ENCODE measurements around the gene WDSUB1.

The WDSUB1 gene

DNA sequence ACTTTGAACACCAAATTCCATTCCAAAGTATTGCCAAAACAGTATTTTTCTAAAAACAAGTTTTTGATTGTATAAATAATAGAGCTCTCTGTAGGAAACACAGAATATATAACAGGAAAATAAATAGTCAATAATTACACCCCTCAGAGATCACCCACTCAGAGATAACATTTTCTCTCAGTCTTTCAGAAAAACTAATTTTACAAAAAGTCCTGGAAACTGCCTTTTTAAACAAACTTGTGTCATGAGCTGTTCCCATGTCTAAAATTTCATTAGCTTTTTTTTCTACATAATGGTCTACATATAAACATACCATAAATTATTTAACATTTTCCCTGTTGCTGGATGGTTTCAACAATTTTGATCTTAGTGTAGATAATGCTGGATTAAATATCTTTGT, 1.2 kb upstream of the WDSUB1 start:
- Histone ChIP-seq H3K4me1 (ENCODE audit: insufficient read depth, low read length) (peaks cover 5% of the 10 kb centered on the region), H3K4me3 (ENCODE audit: low read length) (peak overlapping the region; percentile 67; the same call in 1 of the 2 replicates), H3K9ac (ENCODE audit: low read depth, low read length) (peak overlapping the region; percentile 89; the same call in 1 of the 2 replicates), H3K27ac (ENCODE audit: low read depth, low read length) (peak overlapping the region; percentile 97), H3K9me3 (ENCODE audit: insufficient read depth, low read depth, low read length) (no peaks in the 10 kb centered on the region), H3K36me3 (ENCODE audit: insufficient read depth, low read length) (no peaks in the 10 kb centered on the region), H3K27me3 (ENCODE audit: insufficient read depth, low read length) (no peaks in the 10 kb centered on the region)

DNA sequence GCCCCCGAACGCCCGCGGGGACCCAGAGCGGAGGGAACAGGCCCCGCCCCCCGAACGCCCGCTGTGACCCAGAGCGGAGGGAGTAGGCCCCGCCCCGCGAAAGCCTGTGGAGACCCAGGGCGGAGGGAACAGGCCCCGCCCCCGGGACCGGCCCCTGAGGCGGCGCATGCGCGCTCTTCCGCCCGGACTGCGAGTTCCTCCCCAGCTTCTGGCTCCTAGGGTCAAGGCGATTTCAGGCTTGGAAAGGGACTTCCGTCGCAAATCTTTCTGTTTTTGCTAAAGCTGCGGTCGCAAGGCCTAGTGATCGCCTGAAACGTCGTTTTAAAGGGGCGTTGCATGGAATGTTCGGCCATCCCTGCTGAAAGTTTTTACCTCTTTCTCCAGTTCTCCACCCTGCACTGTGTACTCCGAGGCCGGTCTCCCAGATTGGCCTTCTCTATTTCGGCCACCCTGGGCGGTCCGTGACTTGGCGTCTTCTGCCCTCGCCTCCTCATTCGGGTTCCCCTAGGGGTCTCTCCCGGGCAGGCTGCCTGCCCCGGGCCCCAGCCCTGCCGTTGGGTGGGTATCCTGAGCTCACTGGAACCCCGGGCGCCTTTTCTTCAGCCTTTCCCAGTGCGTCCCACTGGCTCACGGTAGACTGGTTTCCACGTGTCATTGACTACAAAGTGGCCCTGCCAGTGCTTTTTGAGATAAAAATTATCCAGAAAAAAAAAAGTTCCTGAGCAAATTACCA, 372 bp upstream of the WDSUB1 start:
- Histone ChIP-seq H3K4me3 (ENCODE audit: low read length) (peak overlapping the region; percentile 67), H3K9ac (ENCODE audit: low read depth, low read length) (peak overlapping the region; percentile 89), H3K27ac (ENCODE audit: low read depth, low read length) (peak overlapping the region; percentile 97), H3K4me1 (ENCODE audit: insufficient read depth, low read length) (peaks cover 5% of the 10 kb centered on the region), H3K27me3 (ENCODE audit: insufficient read depth, low read length) (no peaks in the 10 kb centered on the region), H3K36me3 (ENCODE audit: insufficient read depth, low read length) (no peaks in the 10 kb centered on the region), H3K9me3 (ENCODE audit: insufficient read depth, low read depth, low read length) (no peaks in the 10 kb centered on the region)
- WGBS: 2% methylated on average over 50 of the region's 50 CpGs

DNA sequence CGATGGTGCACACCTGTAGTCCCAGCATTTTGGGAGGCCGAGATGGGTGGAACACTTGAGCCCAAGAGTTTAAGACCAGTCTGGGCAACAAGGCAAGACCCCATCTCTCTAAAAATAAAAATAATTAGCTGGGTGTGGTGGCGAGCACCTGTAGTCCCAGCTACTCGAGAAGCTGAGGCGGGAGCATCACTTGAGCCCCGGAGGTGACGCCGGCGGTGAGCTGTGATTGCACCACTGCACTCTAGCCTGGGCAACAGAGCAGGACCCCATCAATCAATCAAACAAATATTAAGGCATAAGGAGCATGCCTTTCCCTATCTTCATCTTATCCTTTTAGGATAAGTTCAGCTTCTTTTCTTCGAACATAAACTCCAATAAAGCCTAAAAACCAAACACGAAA, 1.1 kb downstream of the WDSUB1 start:
- H3K4me1 ChIP-seq (ENCODE audit: insufficient read depth, low read length): peaks cover 5% of the 10 kb centered on the region
- no peak overlapping the region for H3K9ac ChIP-seq (ENCODE audit: low read depth, low read length)

DNA sequence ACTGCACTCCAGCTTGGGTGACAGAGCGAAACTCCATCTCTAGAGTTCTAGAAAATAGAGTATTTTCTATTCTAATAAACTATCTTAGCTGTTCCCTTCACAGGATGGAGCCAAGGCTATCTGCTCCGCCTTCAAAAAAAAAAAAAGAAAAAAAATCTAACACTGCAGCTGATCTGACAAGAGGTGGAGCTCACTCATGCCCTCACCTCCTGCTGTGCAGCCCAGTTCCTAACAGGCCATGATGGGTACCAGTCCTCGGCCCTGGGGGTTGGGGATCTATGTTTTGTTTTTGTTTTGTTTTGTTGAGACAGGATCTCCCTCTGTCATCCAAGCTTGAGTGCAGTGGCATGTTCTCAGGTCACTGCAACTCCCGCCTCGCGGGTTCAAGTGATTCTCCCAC, 3.0 kb downstream of the WDSUB1 start:
- no peak overlapping the region for H3K4me3 ChIP-seq (ENCODE audit: low read length)
- no peak overlapping the region for H3K9ac ChIP-seq (ENCODE audit: low read depth, low read length)
- H3K4me1 ChIP-seq (ENCODE audit: insufficient read depth, low read length): peaks cover 5% of the 10 kb centered on the region
- 83% methylated on average over 5 of the region's 6 CpGs for WGBS
- H3K27ac ChIP-seq (ENCODE audit: low read depth, low read length): no peak overlapping the region
- H3K9me3 ChIP-seq (ENCODE audit: insufficient read depth, low read depth, low read length): no peaks in the 10 kb centered on the region
- H3K27me3 ChIP-seq (ENCODE audit: insufficient read depth, low read length): no peaks in the 10 kb centered on the region
- H3K36me3 ChIP-seq (ENCODE audit: insufficient read depth, low read length): 0 out of 2 replicates have a peak, but pooled peaks cover 7% of the 10 kb centered on the region

More for the DNA sequence above, 1.1 kb downstream of the WDSUB1 start:
- WGBS: 91% methylated on average over 11 of the region's 11 CpGs
- H3K27me3 ChIP-seq (ENCODE audit: insufficient read depth, low read length): no peaks in the 10 kb centered on the region
- H3K9me3 ChIP-seq (ENCODE audit: insufficient read depth, low read depth, low read length): no peaks in the 10 kb centered on the region
- H3K36me3 ChIP-seq (ENCODE audit: insufficient read depth, low read length): 0 out of 2 replicates have a peak, but pooled peaks cover 7% of the 10 kb centered on the region
- no peak overlapping the region for H3K27ac ChIP-seq (ENCODE audit: low read depth, low read length)
- H3K4me3 ChIP-seq (ENCODE audit: low read length): peak overlapping the region; percentile 67

- Histone ChIP-seq H3K4me3 (ENCODE audit: low read length) (no peak overlapping the region), H3K9me3 (ENCODE audit: insufficient read depth, low read depth, low read length) (no peaks in the 10 kb centered on the region), H3K27me3 (ENCODE audit: insufficient read depth, low read length) (no peaks in the 10 kb centered on the region), H3K9ac (ENCODE audit: low read depth, low read length) (no peak overlapping the region), H3K4me1 (ENCODE audit: insufficient read depth, low read length) (no peaks in the 10 kb centered on the region), H3K27ac (ENCODE audit: low read depth, low read length) (no peak overlapping the region), H3K36me3 (ENCODE audit: insufficient read depth, low read length) (0 out of 2 replicates have a peak, but pooled peaks cover 7% of the 10 kb centered on the region)
- 92% methylated on average over 5 of the region's 6 CpGs for WGBS
These were observed 5.5 kb downstream of the WDSUB1 start for GRCh38 chr2:159281002-159281401.

- H3K9me3 ChIP-seq (ENCODE audit: insufficient read depth, low read depth, low read length): no peaks in the 10 kb centered on the region
- no peak overlapping the region for H3K27ac ChIP-seq (ENCODE audit: low read depth, low read length)
- no peak overlapping the region for H3K9ac ChIP-seq (ENCODE audit: low read depth, low read length)
- H3K4me1 ChIP-seq (ENCODE audit: insufficient read depth, low read length): no peaks in the 10 kb centered on the region
- H3K4me3 ChIP-seq (ENCODE audit: low read length): no peak overlapping the region
- whole genome bisulfite sequencing: 82% methylated on average over 2 of the region's 2 CpGs
- H3K27me3 ChIP-seq (ENCODE audit: insufficient read depth, low read length): no peaks in the 10 kb centered on the region
- peaks cover 7% of the 10 kb centered on the region; the same call in 1 of the 2 replicates for H3K36me3 ChIP-seq (ENCODE audit: insufficient read depth, low read length)
These were observed 6.8 kb downstream of the WDSUB1 start for GRCh38 chr2:159279700-159280099.

- Histone ChIP-seq H3K27me3 (ENCODE audit: insufficient read depth, low read length) (no peaks in the 10 kb centered on the region), H3K4me1 (ENCODE audit: insufficient read depth, low read length) (peaks cover 12% of the 10 kb centered on the region; the same call in 1 of the 2 replicates), H3K9me3 (ENCODE audit: insufficient read depth, low read depth, low read length) (no peaks in the 10 kb centered on the region), H3K36me3 (ENCODE audit: insufficient read depth, low read length) (peaks cover 6% of the 10 kb centered on the region; the same call in 1 of the 2 replicates), H3K9ac (ENCODE audit: low read depth, low read length) (no peak overlapping the region), H3K4me3 (ENCODE audit: low read length) (no peak overlapping the region), H3K27ac (ENCODE audit: low read depth, low read length) (no peak overlapping the region)
- 80% methylated on average over 1 of the region's 1 CpG for WGBS
These were observed 11.4 kb downstream of the WDSUB1 start for GRCh38 chr2:159275111-159275510.

DNA sequence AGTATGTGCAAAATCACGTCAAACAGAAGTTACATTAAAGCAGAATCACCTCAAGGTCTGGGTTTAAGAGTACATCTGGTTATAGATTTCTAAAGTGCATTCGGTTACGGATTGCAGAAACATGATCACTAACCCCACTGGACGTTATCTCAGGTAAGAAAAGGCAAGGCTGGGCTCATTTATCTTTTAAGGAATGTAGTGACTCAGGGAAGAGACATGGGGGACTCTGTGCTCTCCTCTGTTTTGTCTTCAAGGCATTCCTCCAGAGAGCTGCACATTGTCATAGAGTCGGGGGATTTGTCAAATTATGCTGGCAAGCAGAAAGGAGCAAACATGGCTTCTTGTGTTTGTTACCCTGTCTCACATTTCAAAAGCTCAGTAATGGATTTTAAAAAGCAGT, 14.3 kb downstream of the WDSUB1 start:
- H3K9ac ChIP-seq (ENCODE audit: low read depth, low read length): peak overlapping the region; percentile 9; the same call in 1 of the 2 replicates
- 86% methylated on average over 5 of the region's 5 CpGs for WGBS
- no peak overlapping the region for H3K4me3 ChIP-seq (ENCODE audit: low read length)
- peaks cover 6% of the 10 kb centered on the region; the same call in 1 of the 2 replicates for H3K36me3 ChIP-seq (ENCODE audit: insufficient read depth, low read length)
- no peaks in the 10 kb centered on the region for H3K27me3 ChIP-seq (ENCODE audit: insufficient read depth, low read length)
- H3K9me3 ChIP-seq (ENCODE audit: insufficient read depth, low read depth, low read length): no peaks in the 10 kb centered on the region
- peak overlapping the region; percentile 17 for H3K27ac ChIP-seq (ENCODE audit: low read depth, low read length)
- peaks cover 12% of the 10 kb centered on the region; the same call in 1 of the 2 replicates for H3K4me1 ChIP-seq (ENCODE audit: insufficient read depth, low read length)

GRCh38 chr2:159270744-159271379, 15.6 kb downstream of the WDSUB1 start:
- Histone ChIP-seq H3K27ac (ENCODE audit: low read depth, low read length) (no peak overlapping the region), H3K4me3 (ENCODE audit: low read length) (no peak overlapping the region), H3K9me3 (ENCODE audit: insufficient read depth, low read depth, low read length) (no peaks in the 10 kb centered on the region), H3K27me3 (ENCODE audit: insufficient read depth, low read length) (no peaks in the 10 kb centered on the region), H3K9ac (ENCODE audit: low read depth, low read length) (no peak overlapping the region), H3K36me3 (ENCODE audit: insufficient read depth, low read length) (peaks cover 6% of the 10 kb centered on the region; the same call in 1 of the 2 replicates), H3K4me1 (ENCODE audit: insufficient read depth, low read length) (peaks cover 12% of the 10 kb centered on the region; the same call in 1 of the 2 replicates)
- WGBS: 94% methylated on average over 4 of the region's 4 CpGs

DNA sequence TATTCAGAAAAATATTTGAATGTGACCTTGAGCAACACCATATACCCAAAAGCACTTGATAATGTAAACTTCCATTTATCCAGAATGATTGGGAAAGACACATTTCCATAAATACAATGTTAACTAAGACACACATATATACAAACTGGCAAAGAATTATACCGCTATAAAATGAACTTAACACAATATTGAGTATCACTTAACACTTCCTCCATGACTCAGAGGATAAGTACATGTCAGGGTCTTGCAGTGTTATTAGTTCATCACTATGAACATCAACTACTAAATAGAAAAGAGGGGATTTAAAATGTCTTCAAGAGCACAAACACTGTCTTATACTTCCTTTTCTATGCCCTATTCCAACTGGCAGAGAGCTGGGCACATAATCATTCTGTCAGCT, 18.6 kb downstream of the WDSUB1 start:
- Histone ChIP-seq H3K4me3 (ENCODE audit: low read length) (no peak overlapping the region), H3K9ac (ENCODE audit: low read depth, low read length) (no peak overlapping the region), H3K9me3 (ENCODE audit: insufficient read depth, low read depth, low read length) (no peaks in the 10 kb centered on the region), H3K27ac (ENCODE audit: low read depth, low read length) (no peak overlapping the region), H3K27me3 (ENCODE audit: insufficient read depth, low read length) (no peaks in the 10 kb centered on the region), H3K4me1 (ENCODE audit: insufficient read depth, low read length) (peaks cover 12% of the 10 kb centered on the region; the same call in 1 of the 2 replicates), H3K36me3 (ENCODE audit: insufficient read depth, low read length) (peaks cover 6% of the 10 kb centered on the region; the same call in 1 of the 2 replicates)
- WGBS: 100% methylated on average over 1 of the region's 1 CpG

- H3K4me3 ChIP-seq (ENCODE audit: low read length): no peak overlapping the region
- WGBS: 98% methylated on average over 3 of the region's 3 CpGs
- H3K36me3 ChIP-seq (ENCODE audit: insufficient read depth, low read length): peaks cover 6% of the 10 kb centered on the region; the same call in 1 of the 2 replicates
- no peaks in the 10 kb centered on the region for H3K27me3 ChIP-seq (ENCODE audit: insufficient read depth, low read length)
- H3K4me1 ChIP-seq (ENCODE audit: insufficient read depth, low read length): no peaks in the 10 kb centered on the region; the same call in 1 of the 2 replicates
- no peaks in the 10 kb centered on the region for H3K9me3 ChIP-seq (ENCODE audit: insufficient read depth, low read depth, low read length)
- H3K9ac ChIP-seq (ENCODE audit: low read depth, low read length): no peak overlapping the region
- no peak overlapping the region for H3K27ac ChIP-seq (ENCODE audit: low read depth, low read length)
These were observed 19.9 kb downstream of the WDSUB1 start for GRCh38 chr2:159266554-159266953.
